Breast epithelium (tissue), 4 donors: ENCODE measurements around the gene TCF3. TPM values are rescaled to one million over a fixed set of nuclear protein-coding genes. Genes with fewer than 3 reads are reported as not detected.

ENCODE experiments used
- DNase-seq, 2 donors: peaks; one replicate each; pipeline ENCODE4 v3.0.0-alpha.2; 2019; ENCODE audit warnings: low spot score in 2 of 2
- H3K27ac ChIP-seq, 2 donors: fragments of 200-600 bp; sonication (generic) in 1 of 2; one replicate each; pipeline ENCODE4 v1.5.1; 2016 to 2019; ENCODE audit warnings: mild to moderate bottlenecking in 1 of 2
- H3K27me3 ChIP-seq, 2 donors: fragments of 200-600 bp; sonication (generic) in 1 of 2; one replicate each; pipeline versions ENCODE4 v1.5.1 to v1.6.0; 2017 to 2019; ENCODE audit warnings: control low read depth in 1 of 2, mild to moderate bottlenecking in 1 of 2
- H3K36me3 ChIP-seq: fragments of 200-600 bp; one replicate; pipeline ENCODE4 v1.5.1; 2019
- H3K4me1 ChIP-seq, 2 donors: fragments of 200-600 bp; sonication (generic); one replicate each; pipeline ENCODE4 v1.5.1; 2016 to 2019; ENCODE audit warnings: control low read depth in 1 of 2
- H3K4me3 ChIP-seq, 3 donors: fragments of 200-600 bp; sonication (generic); 1 replicate in 2 of 3; 2 replicates in 1 of 3; pipeline ENCODE4 v1.5.1; 2016 to 2019; ENCODE audit warnings: mild to moderate bottlenecking in 3 of 3, moderate library complexity in 2 of 3
- H3K9me3 ChIP-seq, 2 donors: fragments of 200-600 bp; sonication (generic) in 1 of 2; one replicate each; pipeline ENCODE4 v1.5.1; 2016 to 2019; ENCODE audit warnings: control low read depth in 1 of 2
- POLR2A ChIP-seq: fragments of 450-650 bp; IDR thresholded peaks from one replicate; pipeline ENCODE4 v1.6.1; 2016; ENCODE audit warnings: antibody characterized with exemption, mild to moderate bottlenecking, moderate library complexity
- POLR2AphosphoS5 ChIP-seq, 3 donors: sonication (generic); formaldehyde crosslinking; IDR thresholded peaks; one replicate each; pipeline ENCODE4 v1.6.1; 2017; ENCODE audit warnings: antibody characterized with exemption in 3 of 3
- intact Hi-C: fragments of 100-400 bp; cut with DNase I; formaldehyde crosslinking; loops from one replicate; pipeline ENCODE4 v1.15.1; 2023; ENCODE audit warnings: low total_unique reads
- total RNA-seq, 3 donors: library from RNA; depleted of rRNA; stranded (reverse); fragments of >200 nt; gene quantifications; one replicate each; pipeline ENCODE4 v1.1.0, GENCODE V29; 2016
- TF ChIP-seq, protein P1 (sequence below), 3 donors: fragments of 450-650 bp; IDR thresholded peaks; one replicate each; pipeline ENCODE4 v1.5.1; 2016 to 2017; ENCODE audit warnings: antibody characterized with exemption in 3 of 3, mild to moderate bottlenecking in 3 of 3, moderate library complexity in 3 of 3

Gene TCF3
- total RNA-seq, 3 donors from 2014 or later, result 38.6 to 45.3 (median 42.3) TPM

GRCh38 chr19:1608359-1609102, 43.9 kb downstream of the TCF3 start:
- Histone ChIP-seq H3K27ac (no peak overlapping the region), H3K36me3 (no peaks in the 10 kb centered on the region), H3K27me3 (no peaks in the 10 kb centered on the region), H3K4me1 (peaks cover 0 to 15% of the 10 kb centered on the region in 2 donors), H3K4me3 (no peak overlapping the region), H3K9me3 (no peaks in the 10 kb centered on the region)
- no peak for DNase-seq
- TF ChIP-seq POLR2AphosphoS5 (IDR thresholded peaks at IDR 0.05) (no peak), POLR2A (no peak)
- TF ChIP-seq, protein P1, sequence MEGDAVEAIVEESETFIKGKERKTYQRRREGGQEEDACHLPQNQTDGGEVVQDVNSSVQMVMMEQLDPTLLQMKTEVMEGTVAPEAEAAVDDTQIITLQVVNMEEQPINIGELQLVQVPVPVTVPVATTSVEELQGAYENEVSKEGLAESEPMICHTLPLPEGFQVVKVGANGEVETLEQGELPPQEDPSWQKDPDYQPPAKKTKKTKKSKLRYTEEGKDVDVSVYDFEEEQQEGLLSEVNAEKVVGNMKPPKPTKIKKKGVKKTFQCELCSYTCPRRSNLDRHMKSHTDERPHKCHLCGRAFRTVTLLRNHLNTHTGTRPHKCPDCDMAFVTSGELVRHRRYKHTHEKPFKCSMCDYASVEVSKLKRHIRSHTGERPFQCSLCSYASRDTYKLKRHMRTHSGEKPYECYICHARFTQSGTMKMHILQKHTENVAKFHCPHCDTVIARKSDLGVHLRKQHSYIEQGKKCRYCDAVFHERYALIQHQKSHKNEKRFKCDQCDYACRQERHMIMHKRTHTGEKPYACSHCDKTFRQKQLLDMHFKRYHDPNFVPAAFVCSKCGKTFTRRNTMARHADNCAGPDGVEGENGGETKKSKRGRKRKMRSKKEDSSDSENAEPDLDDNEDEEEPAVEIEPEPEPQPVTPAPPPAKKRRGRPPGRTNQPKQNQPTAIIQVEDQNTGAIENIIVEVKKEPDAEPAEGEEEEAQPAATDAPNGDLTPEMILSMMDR (IDR thresholded peaks at IDR 0.05), result no peak
- intact Hi-C loops, result no loop called here

DNA sequence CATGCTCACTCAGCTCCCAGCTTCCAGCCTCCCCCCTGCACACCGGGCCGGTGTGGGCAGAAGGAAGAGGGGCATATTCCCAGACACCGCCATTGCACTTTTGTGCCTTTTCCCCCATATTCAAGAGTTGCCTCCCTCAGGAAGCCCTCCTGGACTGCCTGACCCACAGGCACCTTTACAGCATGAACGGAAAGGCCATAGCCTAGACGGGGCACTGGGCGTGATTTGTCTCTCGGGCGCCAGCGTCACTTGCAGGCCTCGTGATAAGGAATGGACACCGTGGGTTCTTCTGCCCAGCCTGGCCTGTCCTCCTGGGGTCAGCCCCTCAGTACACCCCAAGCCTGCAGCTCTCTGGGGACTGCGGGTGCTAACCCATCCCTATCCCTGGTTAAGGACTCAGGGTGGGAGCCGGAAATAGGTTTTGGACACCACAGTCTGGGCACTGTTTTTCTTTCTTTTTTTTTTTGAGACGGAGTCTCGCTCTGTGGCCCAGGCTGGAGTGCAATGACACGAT, 46.2 kb downstream of the TCF3 start:
- Histone ChIP-seq H3K36me3 (no peaks in the 10 kb centered on the region), H3K9me3 (no peaks in the 10 kb centered on the region), H3K27ac (peak overlapping the region; percentile 89 to 91), H3K4me1 (peaks cover 0 to 17% of the 10 kb centered on the region in 2 donors), H3K4me3 (peak overlapping the region; percentile 84 to 96 (median 92)), H3K27me3 (no peaks in the 10 kb centered on the region)
- no peak for TF ChIP-seq POLR2A
- TF ChIP-seq, protein P1 (IDR thresholded peaks at IDR 0.05), result no peak
- TF ChIP-seq POLR2AphosphoS5 (IDR thresholded peaks at IDR 0.05), result no peak
- intact Hi-C loops, result no loop called here
- DNase-seq, result no peak

- no peaks in the 10 kb centered on the region for H3K27me3 ChIP-seq
- H3K36me3 ChIP-seq, result no peaks in the 10 kb centered on the region
- peak within 1 kb of the TSS; percentile 89 to 91 for H3K27ac ChIP-seq
- intact Hi-C loops, result no loop called here
- peaks cover 0 to 17% of the 10 kb centered on the region in 2 donors for H3K4me1 ChIP-seq
- peak within 1 kb of the TSS; percentile 84 to 96 (median 92) for H3K4me3 ChIP-seq
- no peaks in the 10 kb centered on the region for H3K9me3 ChIP-seq
- peak; percentile 92 to 93 for DNase-seq
- TF ChIP-seq POLR2AphosphoS5 (IDR thresholded peaks at IDR 0.05) (peak in 2 of 3 donors; percentile 57 to 62), POLR2A (no peak)
- TF ChIP-seq, protein P1 (IDR thresholded peaks at IDR 0.05), result peak; percentile 26 to 75 (median 73)
Observed at GRCh38 chr19:1605236-1606137, 46.9 kb downstream of the TCF3 start, which contains the start of gene UQCR11. Gene UQCR11, minus strand, starts transcription at chr19:1605462. Its CDS starts 53 bp downstream, at chr19:1605409.

DNA sequence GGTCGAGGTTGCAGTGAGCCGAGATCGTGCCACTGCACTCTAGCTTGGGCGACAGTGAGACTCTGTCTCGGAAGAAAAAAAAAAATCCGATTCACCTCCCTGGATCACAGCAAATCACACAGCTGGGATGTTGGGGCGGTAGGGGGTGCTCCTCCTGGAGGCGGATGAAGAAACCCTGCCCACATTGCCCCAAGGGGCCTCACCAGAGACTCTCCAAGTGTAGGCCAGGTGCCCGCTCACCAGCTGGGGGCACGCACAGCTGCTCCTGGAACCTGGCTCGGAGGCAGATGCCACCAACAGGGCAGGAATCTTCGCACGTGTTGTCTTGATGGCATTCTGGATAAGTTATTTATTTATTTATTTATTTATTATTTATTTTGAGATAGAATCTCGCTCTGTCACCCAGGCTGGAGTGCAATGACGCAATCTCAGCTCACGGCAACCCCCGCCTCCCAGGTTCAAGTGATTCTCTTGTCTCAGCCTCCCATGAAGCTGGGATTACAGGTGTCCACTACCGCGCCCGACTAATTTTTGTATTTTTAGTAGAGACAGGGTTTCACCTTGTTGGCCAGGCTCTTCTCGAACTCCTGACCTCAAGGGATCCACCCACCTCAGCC, 50.2 kb downstream of the TCF3 start:
- intact Hi-C loops, result no loop called here
- no peak for DNase-seq
- TF ChIP-seq POLR2A (no peak), POLR2AphosphoS5 (IDR thresholded peaks at IDR 0.05) (no peak)
- TF ChIP-seq, protein P1 (IDR thresholded peaks at IDR 0.05), result no peak
- Histone ChIP-seq H3K27me3 (no peaks in the 10 kb centered on the region), H3K4me3 (no peak overlapping the region), H3K27ac (no peak overlapping the region), H3K36me3 (peaks cover 8% of the 10 kb centered on the region), H3K9me3 (no peaks in the 10 kb centered on the region), H3K4me1 (peaks cover 0 to 17% of the 10 kb centered on the region in 2 donors)
